ENCODE measurements around the gene HCRTR1.

DNA sequence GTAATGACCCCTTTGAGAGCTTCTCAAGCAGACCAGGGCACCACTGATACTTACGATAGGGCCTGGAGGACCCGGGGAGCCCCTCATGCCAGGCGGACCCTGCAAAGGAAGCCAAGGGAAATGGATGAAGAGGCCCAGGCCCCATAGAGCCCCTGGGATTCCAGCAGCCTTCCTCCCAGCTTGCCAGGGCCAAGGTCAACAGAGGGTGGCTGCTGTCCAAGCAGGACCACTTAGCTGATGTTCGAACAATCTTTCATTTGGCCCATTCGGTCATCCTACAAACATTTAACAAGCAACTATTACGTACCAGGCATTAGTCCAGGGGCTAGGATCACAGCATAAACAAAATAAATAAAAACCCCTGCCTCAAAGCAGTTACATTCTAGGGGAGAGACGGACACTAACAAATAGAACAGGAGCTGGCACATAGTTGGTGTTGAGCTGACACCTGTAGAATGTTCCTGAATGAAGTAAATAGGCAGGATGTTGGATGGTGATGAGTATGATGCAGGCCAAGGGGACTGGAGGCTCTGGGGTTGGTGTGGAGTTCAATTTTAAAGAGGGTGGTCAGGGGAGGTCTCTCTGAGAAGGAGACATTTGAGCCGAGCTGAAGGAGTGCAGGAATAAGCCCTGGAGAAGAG, 54.2 kb downstream of the HCRTR1 start:
- TF ChIP-seq POLR2AphosphoS5 (IDR thresholded peaks at IDR 0.05; ENCODE audit: low read depth, low read length) (no peak), POLR2A (IDR thresholded peaks at IDR 0.05; ENCODE audit: low read depth, low read length) (no peak)
